LoVo (cell line): ENCODE measurements around the gene SPON1.

Source experiments
- DNase-seq: peaks from one replicate; pipeline ENCODE4 v3.0.0-alpha.2; 2016; ENCODE audit warnings: low spot score

SPON1 gene

GRCh38 chr11:13944016-13944415 lies 18.5 kb upstream of the SPON1 start:
- DNase-seq, result no peak

GRCh38 chr11:13944911-13945425 lies 17.6 kb upstream of the SPON1 start:
- no peak for DNase-seq

- no peak for DNase-seq
Observed at GRCh38 chr11:13947379-13947778, 15.1 kb upstream of the SPON1 start.

- DNase-seq, result no peak
Observed at GRCh38 chr11:13949876-13950275, 12.6 kb upstream of the SPON1 start.

GRCh38 chr11:13952221-13952620 lies 10.3 kb upstream of the SPON1 start:
- peak; percentile 40 for DNase-seq

- DNase-seq, result no peak
Observed at GRCh38 chr11:13952668-13953067, 9.9 kb upstream of the SPON1 start.

GRCh38 chr11:13954591-13954990 lies 7.9 kb upstream of the SPON1 start:
- no peak for DNase-seq

GRCh38 chr11:13955971-13956421 lies 6.5 kb upstream of the SPON1 start:
- DNase-seq, result peak; percentile 74

- no peak for DNase-seq
Observed at GRCh38 chr11:13956988-13957387, 5.5 kb upstream of the SPON1 start.

GRCh38 chr11:13958641-13959400 lies 3.7 kb upstream of the SPON1 start:
- no peak for DNase-seq

GRCh38 chr11:13962198-13962561 lies 343 bp upstream of the SPON1 start:
- DNase-seq, result no peak

- no peak for DNase-seq
Observed at GRCh38 chr11:13963169-13963948, 836 bp downstream of the SPON1 start.

- DNase-seq, result peak; percentile 53
Observed at GRCh38 chr11:13963949-13964770, 1.6 kb downstream of the SPON1 start.

GRCh38 chr11:13964771-13965074 lies 2.2 kb downstream of the SPON1 start:
- DNase-seq, result no peak

GRCh38 chr11:13965337-13965736 lies 2.8 kb downstream of the SPON1 start:
- DNase-seq, result peak; percentile 90

- DNase-seq, result no peak
Observed at GRCh38 chr11:13966013-13966412, 3.5 kb downstream of the SPON1 start.

GRCh38 chr11:13966486-13966885 lies 4.0 kb downstream of the SPON1 start:
- DNase-seq, result no peak

- DNase-seq, result peak; percentile 47
Observed at GRCh38 chr11:13970986-13971385, 8.5 kb downstream of the SPON1 start.

GRCh38 chr11:13972043-13972910 lies 9.8 kb downstream of the SPON1 start:
- no peak for DNase-seq

- no peak for DNase-seq
Observed at GRCh38 chr11:13972944-13973343, 10.4 kb downstream of the SPON1 start.

- no peak for DNase-seq
Observed at GRCh38 chr11:13974631-13975030, 12.1 kb downstream of the SPON1 start.
